Measurements from ENCODE around the gene TBC1D8. TPM values are rescaled to one million over a fixed set of nuclear protein-coding genes. Genes with fewer than 3 reads are reported as not detected.

TBC1D8 gene
- total and polyA plus RNA-seq, 2 of the 13 experiments (the other 11 are each of a cell fraction or from before 2014, with no cell fraction given) = 45.1 to 95.4 TPM

DNA sequence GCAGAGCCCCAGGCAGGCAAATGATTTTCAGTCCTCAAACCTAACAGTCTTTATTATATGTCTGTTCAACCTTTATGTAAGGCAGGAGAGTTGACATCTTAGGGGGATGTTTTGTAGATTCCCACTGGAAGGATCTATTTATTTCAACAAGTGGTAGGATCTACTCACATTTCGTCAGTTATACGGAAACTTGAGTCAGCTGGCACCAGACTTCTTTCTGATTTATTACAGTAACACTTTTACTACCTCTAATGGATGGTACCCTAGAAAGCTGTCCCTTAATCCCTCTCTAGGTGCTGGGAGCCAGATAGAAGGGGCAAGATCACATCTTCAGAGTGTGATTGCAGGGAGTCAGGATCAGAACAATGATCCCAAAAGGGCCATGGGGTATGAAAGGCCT, 151.2 kb downstream of the TBC1D8 start:
- Histone ChIP-seq H3K27ac (ENCODE audit: extremely low read length, insufficient read depth, low read length) (no peak overlapping the region), H3K4me1 (ENCODE audit: insufficient read depth, low read length) (peaks cover 26% of the 10 kb centered on the region), H3K9me3 (ENCODE audit: low read length) (no peaks in the 10 kb centered on the region), H3K79me2 (ENCODE audit: insufficient read depth, low read length) (peaks cover 29% of the 10 kb centered on the region), H3K9ac (ENCODE audit: insufficient read depth, low read depth, low read length) (no peak overlapping the region), H4K20me1 (ENCODE audit: insufficient read depth, low read length) (peaks cover 26% of the 10 kb centered on the region), H3K4me3 (replicated peaks in 1 of 3; ENCODE audit: insufficient read depth in 1 of 3, low read depth in 2 of 3, low read length in 3 of 3) (no peak overlapping the region), H2AFZ (ENCODE audit: low read length) (no peak overlapping the region), H3K4me2 (ENCODE audit: low read depth, low read length) (no peak overlapping the region), H3K36me3 (replicated peaks in 1 of 2; ENCODE audit: control insufficient read depth in 1 of 2, insufficient read depth in 2 of 2, low read length in 2 of 2) (peaks cover 18 to 34% of the 10 kb centered on the region in 2 experiments), H3K27me3 (ENCODE audit: control insufficient read depth in 1 of 2, insufficient read depth in 2 of 2, low read length in 2 of 2) (no peaks in the 10 kb centered on the region; a peak in 1 of 5 replicates)
- in situ Hi-C loops (cut with HindIII; ENCODE audit: extremely low pct_ligation_motif_present, low pct_unique_long_range_greater_than_20kb) (loop anchor here (5.0 kb wide), 1 partner anchor 388 kb away; no protein-coding TSS in a partner anchor), intact Hi-C loops (cut with micrococcal nuclease; ENCODE audit: unreplicated experiment) (no loop called here)
- TF ChIP-seq PPARG (CRISPR knock-in tag; conservative IDR thresholded peaks at IDR 0.05) = no peak
- no TSS peak for BruUV-seq (replicated peaks)
- 100% methylated on average over 2 of the region's 2 CpGs for WGBS (ENCODE audit: low lambda C conversion rate)
- no peak for ATAC-seq
- DNase-seq (ENCODE audit: low spot score) = no peak
- CTCF ChIA-PET (ENCODE audit: low intra/inter-chr PET ratio, low total read pairs) = no interaction called here
- POLR2A ChIA-PET = interaction anchor here (1.3 kb wide), 1 partner anchor 220 kb away, joined by 3 read pairs; no protein-coding TSS in a partner anchor
- no peak for FAIRE-seq

- Histone ChIP-seq H2AFZ (ENCODE audit: low read length) (no peak overlapping the region), H3K9ac (ENCODE audit: insufficient read depth, low read depth, low read length) (no peak overlapping the region), H3K36me3 (replicated peaks in 1 of 2; ENCODE audit: control insufficient read depth in 1 of 2, insufficient read depth in 2 of 2, low read length in 2 of 2) (peaks cover 17 to 29% of the 10 kb centered on the region in 2 experiments), H3K79me2 (ENCODE audit: insufficient read depth, low read length) (peaks cover 11% of the 10 kb centered on the region), H3K4me3 (replicated peaks in 1 of 3; ENCODE audit: insufficient read depth in 1 of 3, low read depth in 2 of 3, low read length in 3 of 3) (no peak overlapping the region), H4K20me1 (ENCODE audit: insufficient read depth, low read length) (peaks cover 8% of the 10 kb centered on the region; the same call in 1 of the 2 replicates), H3K27ac (ENCODE audit: extremely low read length, insufficient read depth, low read length) (no peak overlapping the region), H3K27me3 (ENCODE audit: control insufficient read depth in 1 of 2, insufficient read depth in 2 of 2, low read length in 2 of 2) (no peaks in the 10 kb centered on the region; a peak in 1 of 5 replicates), H3K4me2 (ENCODE audit: low read depth, low read length) (no peak overlapping the region), H3K9me3 (ENCODE audit: low read length) (no peaks in the 10 kb centered on the region), H3K4me1 (ENCODE audit: insufficient read depth, low read length) (peaks cover 9% of the 10 kb centered on the region)
- intact Hi-C loops (cut with micrococcal nuclease; ENCODE audit: unreplicated experiment) = no loop called here
- no peak for ATAC-seq
- DNase-seq (ENCODE audit: low spot score) = no peak
- ChIA-PET CTCF (ENCODE audit: low intra/inter-chr PET ratio, low total read pairs) (no interaction called here), POLR2A (no interaction called here)
- WGBS (ENCODE audit: low lambda C conversion rate) = 95% methylated on average over 6 of the region's 6 CpGs
- no TSS peak for BruUV-seq (replicated peaks)
- in situ Hi-C loops (cut with HindIII; ENCODE audit: extremely low pct_ligation_motif_present, low pct_unique_long_range_greater_than_20kb) = loop anchor here (5.0 kb wide), 1 partner anchor 386 kb away; no protein-coding TSS in a partner anchor
- no peak for FAIRE-seq
- TF ChIP-seq, protein P1, sequence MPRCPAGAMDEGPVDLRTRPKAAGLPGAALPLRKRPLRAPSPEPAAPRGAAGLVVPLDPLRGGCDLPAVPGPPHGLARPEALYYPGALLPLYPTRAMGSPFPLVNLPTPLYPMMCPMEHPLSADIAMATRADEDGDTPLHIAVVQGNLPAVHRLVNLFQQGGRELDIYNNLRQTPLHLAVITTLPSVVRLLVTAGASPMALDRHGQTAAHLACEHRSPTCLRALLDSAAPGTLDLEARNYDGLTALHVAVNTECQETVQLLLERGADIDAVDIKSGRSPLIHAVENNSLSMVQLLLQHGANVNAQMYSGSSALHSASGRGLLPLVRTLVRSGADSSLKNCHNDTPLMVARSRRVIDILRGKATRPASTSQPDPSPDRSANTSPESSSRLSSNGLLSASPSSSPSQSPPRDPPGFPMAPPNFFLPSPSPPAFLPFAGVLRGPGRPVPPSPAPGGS (CRISPR knock-in tag; IDR thresholded peaks at IDR 0.05) = no peak
- TF ChIP-seq SRSF1 (optimal IDR thresholded peaks at IDR 0.05; ENCODE audit: low read depth, low read length) (no peak), NFE2 (CRISPR knock-in tag; IDR thresholded peaks at IDR 0.05) (no peak), EZH2 (conservative IDR thresholded peaks at IDR 0.05; ENCODE audit: low read depth, low read length) (no peak), CENPBD1 (CRISPR knock-in tag; IDR thresholded peaks at IDR 0.05; ENCODE audit: borderline replicate concordance, low read depth) (no peak), TBL1XR1 (IDR thresholded peaks at IDR 0.05; ENCODE audit: borderline replicate concordance, low read length, partially characterized antibody) (no peak), KLF13 (CRISPR knock-in tag; IDR thresholded peaks at IDR 0.05) (no peak), ATAD3A (CRISPR knock-in tag; IDR thresholded peaks at IDR 0.05) (no peak), LCORL (IDR thresholded peaks at IDR 0.05) (no peak), LCORL (CRISPR knock-in tag; IDR thresholded peaks at IDR 0.05) (no peak), ZSCAN25 (CRISPR knock-in tag; IDR thresholded peaks at IDR 0.05) (no peak), PPARG (CRISPR knock-in tag; conservative IDR thresholded peaks at IDR 0.05) (no peak), ZSCAN12 (CRISPR knock-in tag; IDR thresholded peaks at IDR 0.05) (no peak), EP300 (IDR thresholded peaks at IDR 0.05; ENCODE audit: low read depth in 2 of 2, low read length in 2 of 2) (no peak), EP300 (CRISPR knock-in tag; IDR thresholded peaks at IDR 0.05; ENCODE audit: borderline replicate concordance) (no peak), SRY (CRISPR knock-in tag; IDR thresholded peaks at IDR 0.05) (no peak), ZNF850 (CRISPR knock-in tag; conservative IDR thresholded peaks at IDR 0.05) (no peak)
- TF ChIP-seq, protein P2, sequence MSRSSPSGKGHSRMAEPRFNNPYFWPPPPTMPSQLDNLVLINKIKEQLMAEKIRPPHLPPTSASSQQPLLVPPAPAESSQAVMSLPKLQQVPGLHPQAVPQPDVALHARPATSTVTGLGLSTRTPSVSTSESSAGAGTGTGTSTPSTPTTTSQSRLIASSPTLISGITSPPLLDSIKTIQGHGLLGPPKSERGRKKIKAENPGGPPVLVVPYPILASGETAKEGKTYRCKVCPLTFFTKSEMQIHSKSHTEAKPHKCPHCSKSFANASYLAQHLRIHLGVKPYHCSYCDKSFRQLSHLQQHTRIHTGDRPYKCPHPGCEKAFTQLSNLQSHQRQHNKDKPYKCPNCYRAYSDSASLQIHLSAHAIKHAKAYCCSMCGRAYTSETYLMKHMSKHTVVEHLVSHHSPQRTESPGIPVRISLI (CRISPR knock-in tag; IDR thresholded peaks at IDR 0.05; ENCODE audit: borderline replicate concordance) = no peak
Measured at GRCh38 chr2:100998235-100998573, 153.0 kb downstream of the TBC1D8 start.

Data from HepG2 (cell line).